ENCODE data around the gene CXADR.

The CXADR gene

GRCh38 chr21:17612023-17612564 lies 99.3 kb downstream of the CXADR start:
- TF ChIP-seq POLR2AphosphoS5 (IDR thresholded peaks at IDR 0.05; ENCODE audit: low read depth, low read length) (no peak), REST (IDR thresholded peaks at IDR 0.05; ENCODE audit: insufficient read depth in 1 of 2, low read depth in 2 of 2, low read length in 2 of 2) (no peak), TAF1 (IDR thresholded peaks at IDR 0.05; ENCODE audit: borderline replicate concordance, insufficient read depth, low read length) (no peak), FOXP2 (optimal IDR thresholded peaks at IDR 0.05; ENCODE audit: borderline replicate concordance, extremely low read depth, extremely low read length, insufficient read depth) (no peak), SIN3A (IDR thresholded peaks at IDR 0.05; ENCODE audit: borderline replicate concordance, insufficient read depth, low read length) (no peak)

- TF ChIP-seq TAF1 (IDR thresholded peaks at IDR 0.05; ENCODE audit: borderline replicate concordance, insufficient read depth, low read length) (no peak), POLR2AphosphoS5 (IDR thresholded peaks at IDR 0.05; ENCODE audit: low read depth, low read length) (no peak), SIN3A (IDR thresholded peaks at IDR 0.05; ENCODE audit: borderline replicate concordance, insufficient read depth, low read length) (no peak), FOXP2 (optimal IDR thresholded peaks at IDR 0.05; ENCODE audit: borderline replicate concordance, extremely low read depth, extremely low read length, insufficient read depth) (no peak), REST (IDR thresholded peaks at IDR 0.05; ENCODE audit: insufficient read depth in 1 of 2, low read depth in 2 of 2, low read length in 2 of 2) (no peak)
These were observed 99.9 kb downstream of the CXADR start, which contains the start of gene BTG3 for GRCh38 chr21:17612565-17613241. Gene BTG3 (minus strand): TSS chr21:17612901. CDS start chr21:17609144, 3,757 bp downstream.

- TF ChIP-seq SIN3A (IDR thresholded peaks at IDR 0.05; ENCODE audit: borderline replicate concordance, insufficient read depth, low read length) (no peak), REST (IDR thresholded peaks at IDR 0.05; ENCODE audit: insufficient read depth in 1 of 2, low read depth in 2 of 2, low read length in 2 of 2) (no peak), POLR2AphosphoS5 (IDR thresholded peaks at IDR 0.05; ENCODE audit: low read depth, low read length) (no peak)
These were observed 100.4 kb downstream of the CXADR start for GRCh38 chr21:17613242-17613676.

GRCh38 chr21:17616831-17617230 lies 104.0 kb downstream of the CXADR start:
- TF ChIP-seq FOXP2 (optimal IDR thresholded peaks at IDR 0.05; ENCODE audit: borderline replicate concordance, extremely low read depth, extremely low read length, insufficient read depth) (no peak), POLR2AphosphoS5 (IDR thresholded peaks at IDR 0.05; ENCODE audit: low read depth, low read length) (no peak), TAF1 (IDR thresholded peaks at IDR 0.05; ENCODE audit: borderline replicate concordance, insufficient read depth, low read length) (no peak), SIN3A (IDR thresholded peaks at IDR 0.05; ENCODE audit: borderline replicate concordance, insufficient read depth, low read length) (no peak), REST (IDR thresholded peaks at IDR 0.05; ENCODE audit: insufficient read depth in 1 of 2, low read depth in 2 of 2, low read length in 2 of 2) (no peak)
